ENCODE data around the gene KCNMB2. TPM values are rescaled to one million over a fixed set of nuclear protein-coding genes. Genes with fewer than 3 reads are reported as not detected.

Gene KCNMB2
- total RNA-seq, 4 donors from 2014 or later: not detected

DNA sequence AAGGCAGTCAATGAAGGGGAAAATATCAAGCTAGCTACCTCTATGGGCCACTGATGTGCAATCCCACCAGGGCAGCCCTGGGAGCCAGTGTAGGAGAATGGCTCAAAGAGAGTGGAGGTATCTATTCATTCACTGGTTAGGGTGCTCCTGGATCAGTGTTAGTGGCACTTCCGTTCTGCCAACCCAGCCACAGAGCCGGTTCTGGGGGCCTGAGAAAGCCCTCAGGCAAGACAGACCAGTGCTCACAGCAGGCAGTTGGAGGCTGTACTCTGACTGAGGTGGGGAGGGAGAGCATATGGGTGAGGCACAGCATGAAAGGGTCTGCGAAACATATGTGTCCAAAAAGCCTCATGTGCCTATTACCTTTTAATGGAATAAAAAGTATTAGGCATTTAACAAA lies 109.3 kb downstream of the KCNMB2 start:
- Histone ChIP-seq H3K4me1 (no peaks in the 10 kb centered on the region), H3K36me3 (no peaks in the 10 kb centered on the region), H3K27ac (no peak overlapping the region), H3K9me3 (peaks cover 0 to 4% (median 0%) of the 10 kb centered on the region in 4 donors), H3K27me3 (no peaks in the 10 kb centered on the region), H3K4me3 (no peak overlapping the region)
- no peak for TF ChIP-seq EP300 (IDR thresholded peaks at IDR 0.05)
- TF ChIP-seq, protein P1, sequence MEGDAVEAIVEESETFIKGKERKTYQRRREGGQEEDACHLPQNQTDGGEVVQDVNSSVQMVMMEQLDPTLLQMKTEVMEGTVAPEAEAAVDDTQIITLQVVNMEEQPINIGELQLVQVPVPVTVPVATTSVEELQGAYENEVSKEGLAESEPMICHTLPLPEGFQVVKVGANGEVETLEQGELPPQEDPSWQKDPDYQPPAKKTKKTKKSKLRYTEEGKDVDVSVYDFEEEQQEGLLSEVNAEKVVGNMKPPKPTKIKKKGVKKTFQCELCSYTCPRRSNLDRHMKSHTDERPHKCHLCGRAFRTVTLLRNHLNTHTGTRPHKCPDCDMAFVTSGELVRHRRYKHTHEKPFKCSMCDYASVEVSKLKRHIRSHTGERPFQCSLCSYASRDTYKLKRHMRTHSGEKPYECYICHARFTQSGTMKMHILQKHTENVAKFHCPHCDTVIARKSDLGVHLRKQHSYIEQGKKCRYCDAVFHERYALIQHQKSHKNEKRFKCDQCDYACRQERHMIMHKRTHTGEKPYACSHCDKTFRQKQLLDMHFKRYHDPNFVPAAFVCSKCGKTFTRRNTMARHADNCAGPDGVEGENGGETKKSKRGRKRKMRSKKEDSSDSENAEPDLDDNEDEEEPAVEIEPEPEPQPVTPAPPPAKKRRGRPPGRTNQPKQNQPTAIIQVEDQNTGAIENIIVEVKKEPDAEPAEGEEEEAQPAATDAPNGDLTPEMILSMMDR (IDR thresholded peaks at IDR 0.05): no peak
- no peak for TF ChIP-seq POLR2A (IDR thresholded peaks at IDR 0.05)
- DNase-seq (ENCODE audit: low spot score in 2 of 2): no peak
- WGBS, 2 donors: 64 to 82% methylated on average over 3 of the region's 3 CpGs

DNA sequence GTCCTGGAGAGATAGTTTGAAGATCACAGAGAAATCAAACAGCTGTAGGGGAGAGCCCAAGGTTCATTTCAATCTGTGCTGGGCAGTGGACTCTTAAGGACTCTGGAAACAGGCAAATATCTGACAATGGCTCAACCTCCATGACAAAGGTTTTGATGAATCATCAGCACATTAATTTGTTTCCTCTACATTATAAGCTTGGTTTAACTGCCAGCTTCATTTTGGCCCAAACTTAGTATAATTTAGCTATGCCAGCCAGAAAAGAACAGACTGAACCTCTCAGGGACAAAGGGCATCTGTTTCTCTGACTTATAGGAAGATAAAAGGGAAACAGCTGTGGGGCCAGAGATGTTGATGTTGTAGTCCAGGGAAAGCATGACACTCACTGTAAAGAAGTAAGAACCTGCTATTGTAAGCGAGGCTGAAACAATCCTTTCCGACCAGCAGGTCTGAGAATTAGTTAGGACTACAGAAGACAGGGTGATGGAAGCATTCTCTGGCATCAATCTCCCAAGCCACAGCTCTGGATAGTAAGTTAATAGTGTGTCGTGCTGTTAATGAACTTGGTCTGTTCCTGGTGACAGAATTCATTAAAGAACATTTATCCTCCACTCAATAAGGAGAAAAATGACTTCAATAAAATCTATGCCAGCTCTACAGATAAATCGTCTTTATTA lies 110.1 kb downstream of the KCNMB2 start:
- Histone ChIP-seq H3K27me3 (no peaks in the 10 kb centered on the region), H3K36me3 (no peaks in the 10 kb centered on the region), H3K4me3 (no peak overlapping the region), H3K27ac (no peak overlapping the region), H3K9me3 (peaks cover 0 to 4% (median 0%) of the 10 kb centered on the region in 4 donors), H3K4me1 (no peaks in the 10 kb centered on the region)
- TF ChIP-seq POLR2A (IDR thresholded peaks at IDR 0.05) (no peak), EP300 (IDR thresholded peaks at IDR 0.05) (no peak)
- TF ChIP-seq, protein P1 (IDR thresholded peaks at IDR 0.05): no peak
- DNase-seq (ENCODE audit: low spot score in 2 of 2): no peak
- WGBS, 2 donors: 49% methylated on average over 4 of the region's 4 CpGs

DNA sequence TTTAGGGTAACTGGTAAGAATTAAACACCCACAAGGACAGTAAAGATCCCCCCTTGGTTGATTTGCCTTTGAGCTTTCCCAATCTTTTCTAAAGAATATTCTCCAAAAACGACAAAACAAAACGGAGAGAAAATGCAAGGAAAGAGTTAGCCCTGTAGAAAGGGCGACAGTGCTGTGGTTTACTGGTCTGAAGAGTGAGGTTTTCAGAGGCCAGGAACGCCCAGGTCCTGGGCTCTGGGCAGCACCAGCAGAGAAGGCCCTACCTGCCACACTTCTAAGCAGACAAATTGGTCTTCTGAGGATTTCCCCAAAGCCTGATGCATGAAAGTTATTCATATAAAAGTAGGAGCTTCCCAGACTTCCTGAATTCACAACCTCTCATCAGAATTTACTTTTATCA lies 119.3 kb downstream of the KCNMB2 start:
- H3K27me3 ChIP-seq: no peaks in the 10 kb centered on the region
- DNase-seq (ENCODE audit: low spot score in 2 of 2): no peak
- no peak overlapping the region for H3K27ac ChIP-seq
- H3K9me3 ChIP-seq: peaks cover 0 to 8% (median 0%) of the 10 kb centered on the region in 4 donors
- 85 to 86% methylated on average over 4 of the region's 4 CpGs for WGBS, 2 donors
- no peaks in the 10 kb centered on the region for H3K36me3 ChIP-seq
- TF ChIP-seq, protein P1 (IDR thresholded peaks at IDR 0.05): no peak
- TF ChIP-seq POLR2A (IDR thresholded peaks at IDR 0.05): no peak
- TF ChIP-seq EP300 (IDR thresholded peaks at IDR 0.05): no peak
- no peaks in the 10 kb centered on the region for H3K4me1 ChIP-seq
- no peak overlapping the region for H3K4me3 ChIP-seq

DNA sequence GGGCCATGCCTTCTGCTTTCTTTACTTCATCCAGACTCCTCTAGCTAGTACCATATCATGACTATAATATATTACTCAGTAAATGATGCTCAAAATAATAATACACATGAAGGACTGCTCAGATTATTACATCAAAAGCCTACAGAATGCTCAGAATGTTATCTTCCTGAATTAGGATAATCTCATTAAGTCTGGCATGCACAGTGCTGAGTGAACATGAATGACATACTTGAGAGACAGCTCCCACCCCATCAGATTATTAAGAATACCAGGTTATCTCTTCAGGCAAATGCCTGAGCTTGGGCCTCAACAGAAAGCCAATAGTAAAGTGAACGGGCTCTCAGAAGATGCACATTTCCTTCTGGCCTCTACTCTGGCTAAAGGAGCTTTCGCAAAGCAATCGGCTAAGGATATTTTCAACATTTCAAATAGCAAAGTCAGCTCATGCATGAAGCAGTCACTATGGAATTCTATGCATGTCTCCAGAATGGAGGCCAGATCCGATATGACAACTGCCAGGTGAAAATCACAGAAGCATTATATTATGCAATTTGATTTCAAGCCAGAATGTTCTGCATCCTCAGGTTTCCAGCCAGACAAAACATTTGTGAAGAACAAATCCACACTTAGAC lies 122.6 kb downstream of the KCNMB2 start:
- no peak for DNase-seq (ENCODE audit: low spot score in 2 of 2)
- TF ChIP-seq, protein P1 (IDR thresholded peaks at IDR 0.05): no peak
- no peak for TF ChIP-seq EP300 (IDR thresholded peaks at IDR 0.05)
- no peak for TF ChIP-seq POLR2A (IDR thresholded peaks at IDR 0.05)
- WGBS, 2 donors: 78 to 85% methylated on average over 4 of the region's 4 CpGs
- H3K4me1 ChIP-seq: no peaks in the 10 kb centered on the region
- no peaks in the 10 kb centered on the region for H3K27me3 ChIP-seq
- H3K9me3 ChIP-seq: peaks cover 0 to 5% (median 0%) of the 10 kb centered on the region in 4 donors
- H3K4me3 ChIP-seq: no peak overlapping the region
- H3K36me3 ChIP-seq: no peaks in the 10 kb centered on the region
- no peak overlapping the region for H3K27ac ChIP-seq

DNA sequence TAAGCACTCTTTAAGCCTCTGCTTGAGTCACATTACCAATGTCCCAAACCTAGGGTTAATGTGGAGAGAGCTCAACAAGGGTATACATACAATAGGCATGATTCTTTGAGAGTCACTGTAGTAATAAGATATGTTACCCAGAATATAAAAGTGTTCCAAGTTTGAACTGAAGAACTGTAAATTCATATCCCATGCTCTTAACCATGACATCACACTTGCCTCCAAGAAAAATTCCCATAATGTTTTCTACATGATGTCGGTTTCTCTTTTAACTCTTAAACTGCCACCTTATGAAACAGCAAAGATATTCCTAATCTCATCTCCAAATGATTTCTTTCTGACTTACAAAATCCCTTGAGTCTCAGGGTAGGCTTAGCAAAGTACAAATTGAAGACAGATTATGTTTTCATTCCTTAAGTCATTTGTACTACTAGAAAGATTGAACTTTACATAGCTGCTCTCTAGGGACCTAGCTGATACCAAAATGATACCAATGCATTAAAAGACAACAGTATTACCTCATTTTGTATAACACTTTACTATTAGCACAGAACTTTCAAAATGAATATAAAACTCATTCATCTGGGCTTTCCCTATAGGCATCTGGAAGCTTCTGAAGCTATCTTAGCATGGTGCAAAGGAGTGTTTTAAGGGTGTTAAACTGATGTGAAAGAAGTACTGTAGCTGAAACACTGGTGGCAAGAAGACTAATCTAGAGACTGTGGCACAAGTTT lies 127.1 kb downstream of the KCNMB2 start:
- no peak overlapping the region for H3K4me3 ChIP-seq
- WGBS, 2 donors: 27 to 32% methylated on average over 1 of the region's 1 CpG
- TF ChIP-seq, protein P1 (IDR thresholded peaks at IDR 0.05): no peak
- no peak for TF ChIP-seq POLR2A (IDR thresholded peaks at IDR 0.05)
- no peak for TF ChIP-seq EP300 (IDR thresholded peaks at IDR 0.05)
- H3K27me3 ChIP-seq: no peaks in the 10 kb centered on the region
- no peak overlapping the region for H3K27ac ChIP-seq
- DNase-seq (ENCODE audit: low spot score in 2 of 2): no peak
- no peaks in the 10 kb centered on the region for H3K36me3 ChIP-seq
- H3K9me3 ChIP-seq: peaks cover 0 to 5% (median 0%) of the 10 kb centered on the region in 4 donors
- no peaks in the 10 kb centered on the region for H3K4me1 ChIP-seq

Measured in tibial nerve (tissue), 4 donors.